Vagina (tissue), 2 donors: ENCODE measurements around the gene GABBR2.

Experiments used
- POLR2A ChIP-seq, 2 donors: fragments of 450-650 bp; IDR thresholded peaks; one replicate each; pipeline ENCODE4 v1.6.1; 2017; ENCODE audit warnings: antibody characterized with exemption in 2 of 2, mild to moderate bottlenecking in 2 of 2, moderate library complexity in 2 of 2
- TF ChIP-seq, protein P1 (sequence below), 3 experiments: fragments of 450-650 bp in 2 of 3; fragments of 200-600 bp in 1 of 3; sonication (generic) in 1 of 3; IDR thresholded peaks; one replicate each; pipeline ENCODE4 v1.5.1; 2017 to 2019; ENCODE audit warnings: antibody characterized with exemption in 3 of 3, mild to moderate bottlenecking in 2 of 3, moderate library complexity in 2 of 3

- TF ChIP-seq, protein P1, sequence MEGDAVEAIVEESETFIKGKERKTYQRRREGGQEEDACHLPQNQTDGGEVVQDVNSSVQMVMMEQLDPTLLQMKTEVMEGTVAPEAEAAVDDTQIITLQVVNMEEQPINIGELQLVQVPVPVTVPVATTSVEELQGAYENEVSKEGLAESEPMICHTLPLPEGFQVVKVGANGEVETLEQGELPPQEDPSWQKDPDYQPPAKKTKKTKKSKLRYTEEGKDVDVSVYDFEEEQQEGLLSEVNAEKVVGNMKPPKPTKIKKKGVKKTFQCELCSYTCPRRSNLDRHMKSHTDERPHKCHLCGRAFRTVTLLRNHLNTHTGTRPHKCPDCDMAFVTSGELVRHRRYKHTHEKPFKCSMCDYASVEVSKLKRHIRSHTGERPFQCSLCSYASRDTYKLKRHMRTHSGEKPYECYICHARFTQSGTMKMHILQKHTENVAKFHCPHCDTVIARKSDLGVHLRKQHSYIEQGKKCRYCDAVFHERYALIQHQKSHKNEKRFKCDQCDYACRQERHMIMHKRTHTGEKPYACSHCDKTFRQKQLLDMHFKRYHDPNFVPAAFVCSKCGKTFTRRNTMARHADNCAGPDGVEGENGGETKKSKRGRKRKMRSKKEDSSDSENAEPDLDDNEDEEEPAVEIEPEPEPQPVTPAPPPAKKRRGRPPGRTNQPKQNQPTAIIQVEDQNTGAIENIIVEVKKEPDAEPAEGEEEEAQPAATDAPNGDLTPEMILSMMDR (IDR thresholded peaks at IDR 0.05): no peak
- no peak for TF ChIP-seq POLR2A (IDR thresholded peaks at IDR 0.05)
Measured at GRCh38 chr9:98647236-98647635, 61.5 kb downstream of the GABBR2 start.
